GM12878 (cell line): ENCODE results near the gene EPB41L2. TPM values are rescaled to one million over a fixed set of nuclear protein-coding genes. Genes with fewer than 3 reads are reported as not detected.

Experiments
- ATAC-seq: fragments of 200-7000 bp; cut with Tn5 transposase; 3 replicates; pipeline ENCODE4 v1.9.1; 2020; ENCODE audit warnings: mild to moderate bottlenecking, moderate library complexity
- BruUV-seq: library from RNA; stranded (reverse); fragments of 400-500 nt; replicated peaks from 2 replicates; lab custom pipeline; 2021; lab: Mats Ljungman, UMichigan
- CTCF ChIA-PET: fragments of 300-600 bp; sonication (Branson Sonifier 250); formaldehyde crosslinking; extraction: SDS; loops from one replicate; lab custom pipeline; 2021; ENCODE audit warnings: inconsistent platforms; lab: Yijun Ruan, JAX
- POLR2A ChIA-PET: fragments of 350-600 bp; formaldehyde crosslinking; extraction: SDS; loops from one replicate; lab custom pipeline; 2021; ENCODE audit warnings: inconsistent platforms; lab: Charles Lee
- RAD21 ChIA-PET: fragments of 300-600 bp; sonication (Branson Sonifier 250); formaldehyde crosslinking; loops from one replicate; lab custom pipeline; 2023; ENCODE audit warnings: antibody characterized with exemption; ENCODE audit not compliant: unreplicated experiment; lab: Charles Lee
- SMC1A ChIA-PET: fragments of 300-600 bp; sonication (Branson Sonifier 250); formaldehyde crosslinking; loops from one replicate; lab custom pipeline; 2023; ENCODE audit not compliant: unreplicated experiment, uncharacterized antibody; lab: Charles Lee
- DNase-seq: peaks from one replicate; pipeline ENCODE4 v3.0.0-alpha.2; 2011; ENCODE audit warnings: low read depth, low spot score
- FAIRE-seq: peaks from 3 replicates; lab custom pipeline; 2011; peaks lifted over from hg19 to GRCh38; lab: Jason Lieb, UNC
- H2AFZ ChIP-seq: 2 replicates; pipeline ENCODE4 v1.6.0; 2011; ENCODE audit warnings: low read depth, low read length, control low read depth; ENCODE audit not compliant: control insufficient read depth
- H3K27ac ChIP-seq: 2 replicates; pipeline ENCODE4 v1.5.1; 2011; ENCODE audit warnings: control low read depth; ENCODE audit not compliant: control insufficient read depth, insufficient read depth
- H3K27me3 ChIP-seq, 2 experiments: replicated peaks in 1 of 2; 2 replicates each; pipeline versions ENCODE4 v1.6.0 to v1.6.1; 2011; ENCODE audit warnings: low read length in 1 of 2; ENCODE audit not compliant: control insufficient read depth in 2 of 2, insufficient read depth in 2 of 2
- H3K36me3 ChIP-seq, 2 experiments: 2 replicates each; pipeline ENCODE4 v1.5.1; 2011; ENCODE audit warnings: low read length in 1 of 2; ENCODE audit not compliant: control insufficient read depth in 2 of 2, insufficient read depth in 2 of 2
- H3K4me1 ChIP-seq: 2 replicates; pipeline ENCODE4 v1.6.1; 2011; ENCODE audit warnings: mild to moderate bottlenecking, low read length, moderate library complexity, mixed read lengths; ENCODE audit not compliant: control insufficient read depth, insufficient read depth
- H3K4me2 ChIP-seq: 2 replicates; pipeline ENCODE4 v1.6.0; 2011; ENCODE audit warnings: control low read depth; ENCODE audit not compliant: control insufficient read depth, insufficient read depth
- H3K4me3 ChIP-seq: fragments of 200-600 bp; sonication (generic); 2 replicates; pipeline ENCODE4 v1.5.1; 2016
- H3K79me2 ChIP-seq: 2 replicates; pipeline ENCODE4 v1.6.0; 2011; ENCODE audit warnings: low read length; ENCODE audit not compliant: control insufficient read depth, insufficient read depth
- H3K9ac ChIP-seq: 2 replicates; pipeline ENCODE4 v1.8.0; 2011; ENCODE audit warnings: low read length, control low read depth, mixed read lengths; ENCODE audit not compliant: control insufficient read depth, insufficient read depth
- H3K9me3 ChIP-seq: replicated peaks from 3 replicates; pipeline ENCODE4 v1.5.1; 2011; ENCODE audit warnings: mild to moderate bottlenecking, low read length; ENCODE audit not compliant: control insufficient read depth, insufficient read depth
- H4K20me1 ChIP-seq: 2 replicates; pipeline ENCODE4 v1.6.0; 2011; ENCODE audit not compliant: control insufficient read depth, insufficient read depth
- CHD2 ChIP-seq: IDR thresholded peaks from 2 replicates; pipeline ENCODE4 v1.6.1; 2011; ENCODE audit warnings: low read depth, low read length, improper control_type of control experiment, borderline replicate concordance
- FOXM1 ChIP-seq: IDR thresholded peaks from 2 replicates; pipeline ENCODE4 v1.6.1; 2012; ENCODE audit warnings: low read depth, mild to moderate bottlenecking, inconsistent platforms, low read length, moderate library complexity
- HDAC2 ChIP-seq: fragments of 200-600 bp; sonication (generic); IDR thresholded peaks from 2 replicates; pipeline ENCODE4 v1.6.1; 2017
- IKZF2 ChIP-seq, 2 experiments: fragments of 450-650 bp; IDR thresholded peaks; 2 replicates each; pipeline ENCODE4 v1.6.1; 2017; ENCODE audit warnings: mild to moderate bottlenecking in 2 of 2, moderate library complexity in 2 of 2
- KLF5 ChIP-seq: fragments of 450-650 bp; IDR thresholded peaks from 2 replicates; pipeline ENCODE4 v1.6.1; 2014; ENCODE audit warnings: mild to moderate bottlenecking; ENCODE audit not compliant: partially characterized antibody
- SRF ChIP-seq, 2 experiments: IDR thresholded peaks; 2 replicates each; pipeline ENCODE4 v1.6.1; 2011; ENCODE audit warnings: low read depth in 2 of 2, low read length in 2 of 2, mild to moderate bottlenecking in 1 of 2, moderate library complexity in 1 of 2
- TARDBP ChIP-seq: IDR thresholded peaks from 2 replicates; pipeline ENCODE4 v1.6.1; 2016; ENCODE audit warnings: borderline replicate concordance
- ZNF622 ChIP-seq: fragments of 450-650 bp; IDR thresholded peaks from 2 replicates; pipeline ENCODE4 v1.6.1; 2017; ENCODE audit warnings: mild to moderate bottlenecking, inconsistent platforms
- WGBS: methylation state at CpG from one replicate; pipeline ENCODE4 v1.1.6; 2016; ENCODE audit warnings: low lambda C conversion rate; ENCODE audit not compliant: insufficient replicate concordance, insufficient coverage; ENCODE audit errors: missing lambda C conversion rate; 5-methylcytosine and 5-hydroxymethylcytosine counted together
- in situ Hi-C: fragments of 300-500 bp; cut with MboI; formaldehyde crosslinking; loops from 9 replicates; pipeline ENCODE4 v1.14.3; 2018; ENCODE audit warnings: mixed read lengths
- intact Hi-C: fragments of 100-400 bp; cut with micrococcal nuclease; formaldehyde crosslinking; loops from one replicate; pipeline ENCODE4 v1.14.2; 2022; ENCODE audit not compliant: unreplicated experiment
- polyA plus RNA-seq, 11 experiments: library from polyadenylated mRNA; depleted of rRNA in 4 of 11; unstranded in 6 of 11; stranded (reverse) in 5 of 11; fragments of >200 nt; fragmentation: Nextera tagmentation in 4 of 11; fragmentation: Illumina TruSeq in 1 of 11; extraction: Ambion mirVana in 4 of 11; extraction: Trizol in 1 of 11; gene quantifications; 1 replicate in 1 of 11; 2 replicates in 10 of 11; pipeline versions ENCODE4 v1.2.1 to v1.2.3, GENCODE V29; 2011 to 2016; ENCODE audit warnings: inconsistent platforms in 2 of 11, missing spikeins in 2 of 11, low read depth in 1 of 11
- total RNA-seq, 4 experiments: library from RNA; depleted of rRNA in 3 of 4; stranded (reverse); fragments of >200 nt in 3 of 4; fragmentation: Illumina TruSeq in 1 of 4; extraction: Trizol in 1 of 4; gene quantifications; 2 replicates each; pipeline versions ENCODE4 v1.2.1 to v1.2.3, GENCODE V29; 2013 to 2021
- TF ChIP-seq, protein P1 (sequence below): fragments of 450-650 bp; IDR thresholded peaks from 2 replicates; pipeline ENCODE4 v1.6.1; 2018; ENCODE audit warnings: borderline replicate concordance, mild to moderate bottlenecking; ENCODE audit not compliant: partially characterized antibody
- TF ChIP-seq, protein P2 (sequence below): fragments of 450-650 bp; formaldehyde crosslinking; IDR thresholded peaks from 2 replicates; pipeline ENCODE4 v1.4.0; 2020; ENCODE audit warnings: mild to moderate bottlenecking, moderate library complexity

EPB41L2 gene
- total and polyA plus RNA-seq, 10 of the 15 experiments (the other 5 are each of a cell fraction or from before 2014, with no cell fraction given), result 7.4 to 41.6 (median 19.0) TPM

DNA sequence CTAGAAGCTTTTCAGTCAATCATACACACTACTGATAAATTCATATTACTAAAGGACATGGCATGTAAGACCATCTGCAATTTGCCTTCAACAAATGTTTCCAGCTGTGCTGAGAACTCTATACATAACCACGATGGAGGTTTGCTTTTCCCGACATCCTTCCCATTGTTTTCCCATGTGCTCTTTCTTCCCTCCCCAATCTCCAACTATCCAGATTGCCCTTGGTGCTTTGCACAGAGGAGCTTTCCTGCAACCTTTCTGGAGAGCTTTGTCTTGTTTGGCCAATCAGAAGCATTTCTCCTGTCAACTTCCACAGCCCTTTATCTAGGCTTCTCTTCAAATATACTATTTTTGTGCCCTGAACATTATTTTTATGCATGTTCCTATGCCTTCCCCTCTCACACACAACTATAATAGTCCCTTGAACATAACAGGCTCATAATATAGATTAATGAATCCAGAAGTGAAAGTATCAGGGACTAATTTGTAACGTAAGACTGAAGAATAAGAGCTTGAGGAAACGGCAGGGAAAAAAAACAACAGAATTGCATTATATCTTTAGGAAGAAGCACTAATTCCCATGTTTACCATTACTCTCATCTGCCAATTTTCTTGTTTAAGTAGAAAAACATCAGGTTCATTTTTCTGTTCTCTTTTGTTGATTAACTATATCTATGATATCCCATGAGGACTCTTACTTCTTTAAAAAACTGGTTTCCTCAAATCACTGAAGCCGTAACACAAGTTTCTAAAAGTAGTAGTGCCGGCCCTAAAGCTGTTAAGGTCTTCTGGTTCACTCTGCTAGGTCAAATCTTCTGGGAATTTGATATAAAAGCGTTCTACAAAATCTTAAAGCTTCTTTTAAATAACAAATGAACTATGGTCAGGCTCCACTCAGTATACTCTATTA is 215.8 kb downstream of the EPB41L2 start (continued):
- TF ChIP-seq CHD2 (no peak), HDAC2 (no peak), KLF5 (no peak), ZNF622 (no peak)
- TF ChIP-seq, protein P1, sequence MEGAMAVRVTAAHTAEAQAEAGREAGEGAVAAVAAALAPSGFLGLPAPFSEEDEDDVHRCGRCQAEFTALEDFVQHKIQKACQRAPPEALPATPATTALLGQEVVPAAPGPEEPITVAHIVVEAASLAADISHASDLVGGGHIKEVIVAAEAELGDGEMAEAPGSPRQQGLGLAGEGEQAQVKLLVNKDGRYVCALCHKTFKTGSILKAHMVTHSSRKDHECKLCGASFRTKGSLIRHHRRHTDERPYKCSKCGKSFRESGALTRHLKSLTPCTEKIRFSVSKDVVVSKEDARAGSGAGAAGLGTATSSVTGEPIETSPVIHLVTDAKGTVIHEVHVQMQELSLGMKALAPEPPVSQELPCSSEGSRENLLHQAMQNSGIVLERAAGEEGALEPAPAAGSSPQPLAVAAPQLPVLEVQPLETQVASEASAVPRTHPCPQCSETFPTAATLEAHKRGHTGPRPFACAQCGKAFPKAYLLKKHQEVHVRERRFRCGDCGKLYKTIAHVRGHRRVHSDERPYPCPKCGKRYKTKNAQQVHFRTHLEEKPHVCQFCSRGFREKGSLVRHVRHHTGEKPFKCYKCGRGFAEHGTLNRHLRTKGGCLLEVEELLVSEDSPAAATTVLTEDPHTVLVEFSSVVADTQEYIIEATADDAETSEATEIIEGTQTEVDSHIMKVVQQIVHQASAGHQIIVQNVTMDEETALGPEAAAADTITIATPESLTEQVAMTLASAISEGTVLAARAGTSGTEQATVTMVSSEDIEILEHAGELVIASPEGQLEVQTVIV, result no peak

DNA sequence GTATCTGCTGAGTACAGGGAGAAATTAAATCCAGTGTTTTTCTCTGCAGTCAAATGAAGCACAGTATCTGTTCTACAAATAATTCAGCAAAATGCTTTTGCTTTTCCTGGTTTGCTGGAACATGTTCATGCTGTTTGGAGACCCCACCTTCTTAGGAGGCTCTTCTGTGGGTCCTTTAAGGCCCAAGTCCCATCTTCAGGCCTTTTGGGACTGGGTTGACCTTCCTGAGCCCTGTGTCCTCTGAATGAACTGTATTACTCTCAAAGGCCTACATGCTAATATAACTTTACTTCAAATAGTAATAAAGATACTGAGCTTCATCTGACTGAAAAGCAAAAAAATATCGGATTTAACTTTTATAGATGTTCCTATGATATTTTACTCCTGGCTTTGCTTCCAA is 216.5 kb downstream of the EPB41L2 start:
- RAD21 ChIA-PET, result no interaction called here
- H4K20me1 ChIP-seq, result no peaks in the 10 kb centered on the region
- no peaks in the 10 kb centered on the region for H3K4me1 ChIP-seq
- H3K79me2 ChIP-seq, result no peaks in the 10 kb centered on the region
- H3K9ac ChIP-seq, result no peak overlapping the region
- in situ Hi-C loops, result no loop called here
- SMC1A ChIA-PET, result interaction anchor here (2.2 kb wide), 1 partner anchor 13 kb away, joined by 5 read pairs; no protein-coding TSS in a partner anchor
- H3K9me3 ChIP-seq, result no peaks in the 10 kb centered on the region
- DNase-seq, result no peak
- WGBS, result 35% methylated on average over 1 of the region's 1 CpG
- TF ChIP-seq, protein P2, sequence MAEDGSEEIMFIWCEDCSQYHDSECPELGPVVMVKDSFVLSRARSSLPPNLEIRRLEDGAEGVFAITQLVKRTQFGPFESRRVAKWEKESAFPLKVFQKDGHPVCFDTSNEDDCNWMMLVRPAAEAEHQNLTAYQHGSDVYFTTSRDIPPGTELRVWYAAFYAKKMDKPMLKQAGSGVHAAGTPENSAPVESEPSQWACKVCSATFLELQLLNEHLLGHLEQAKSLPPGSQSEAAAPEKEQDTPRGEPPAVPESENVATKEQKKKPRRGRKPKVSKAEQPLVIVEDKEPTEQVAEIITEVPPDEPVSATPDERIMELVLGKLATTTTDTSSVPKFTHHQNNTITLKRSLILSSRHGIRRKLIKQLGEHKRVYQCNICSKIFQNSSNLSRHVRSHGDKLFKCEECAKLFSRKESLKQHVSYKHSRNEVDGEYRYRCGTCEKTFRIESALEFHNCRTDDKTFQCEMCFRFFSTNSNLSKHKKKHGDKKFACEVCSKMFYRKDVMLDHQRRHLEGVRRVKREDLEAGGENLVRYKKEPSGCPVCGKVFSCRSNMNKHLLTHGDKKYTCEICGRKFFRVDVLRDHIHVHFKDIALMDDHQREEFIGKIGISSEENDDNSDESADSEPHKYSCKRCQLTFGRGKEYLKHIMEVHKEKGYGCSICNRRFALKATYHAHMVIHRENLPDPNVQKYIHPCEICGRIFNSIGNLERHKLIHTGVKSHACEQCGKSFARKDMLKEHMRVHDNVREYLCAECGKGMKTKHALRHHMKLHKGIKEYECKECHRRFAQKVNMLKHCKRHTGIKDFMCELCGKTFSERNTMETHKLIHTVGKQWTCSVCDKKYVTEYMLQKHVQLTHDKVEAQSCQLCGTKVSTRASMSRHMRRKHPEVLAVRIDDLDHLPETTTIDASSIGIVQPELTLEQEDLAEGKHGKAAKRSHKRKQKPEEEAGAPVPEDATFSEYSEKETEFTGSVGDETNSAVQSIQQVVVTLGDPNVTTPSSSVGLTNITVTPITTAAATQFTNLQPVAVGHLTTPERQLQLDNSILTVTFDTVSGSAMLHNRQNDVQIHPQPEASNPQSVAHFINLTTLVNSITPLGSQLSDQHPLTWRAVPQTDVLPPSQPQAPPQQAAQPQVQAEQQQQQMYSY, result no peak
- no peak for TF ChIP-seq ZNF622
- no peak for TF ChIP-seq SRF (IDR thresholded peaks at IDR 0.05; ENCODE audit: low read depth in 2 of 2, low read length in 2 of 2)
- TF ChIP-seq TARDBP, result no peak
- TF ChIP-seq FOXM1, result no peak
- no peak for TF ChIP-seq IKZF2 (IDR thresholded peaks at IDR 0.05)
- no peak overlapping the region for H2AFZ ChIP-seq
- no peak overlapping the region for H3K4me2 ChIP-seq
- POLR2A ChIA-PET, result no interaction called here
- intact Hi-C loops, result loop anchor here (10.0 kb wide), 1 partner anchor 802 kb away; no protein-coding TSS in a partner anchor
- ATAC-seq, result no peak
- no peak overlapping the region for H3K27ac ChIP-seq
- no TSS peak for BruUV-seq
- no peaks in the 10 kb centered on the region for H3K27me3 ChIP-seq
- no peak for FAIRE-seq
- no peak overlapping the region for H3K4me3 ChIP-seq
- no peaks in the 10 kb centered on the region for H3K36me3 ChIP-seq
- CTCF ChIA-PET, result interaction anchor here (0.6 to 1.7 kb wide), 4 partner anchors 93 to 553 kb away, joined by 3 to 5 read pairs (median 4); no protein-coding TSS in a partner anchor
